ENCODE measurements around the gene IL12A.

DNA sequence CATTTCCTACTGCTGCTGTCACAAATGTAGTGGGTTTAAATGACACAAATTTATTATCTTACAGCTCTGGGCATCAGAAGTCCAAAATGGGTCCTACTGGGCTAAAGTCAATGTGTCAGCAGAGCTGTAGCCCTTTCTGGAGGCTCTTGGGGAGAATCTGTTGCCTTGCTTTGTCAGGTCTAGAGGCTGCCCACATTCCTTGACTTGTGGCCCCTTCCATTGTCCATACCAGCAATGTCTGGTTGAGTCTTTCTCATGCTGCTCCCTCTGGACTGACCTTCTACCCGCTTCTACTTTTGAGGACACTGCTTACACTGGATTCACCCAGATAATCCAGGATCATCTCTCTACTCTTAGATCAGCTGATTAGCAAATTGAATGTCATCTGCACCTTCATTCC, 3.0 kb downstream of the IL12A start:
- TF ChIP-seq POLR2A (IDR thresholded peaks at IDR 0.05; ENCODE audit: low read length) (no peak), GATA1 (IDR thresholded peaks at IDR 0.05; ENCODE audit: low read depth, low read length) (no peak)

Measured in erythroblast (primary cell).